HepG2 (cell line): Measurements from ENCODE around the gene PXDC1. TPM values are rescaled to one million over a fixed set of nuclear protein-coding genes. Genes with fewer than 3 reads are reported as not detected.

Experiments used
- ATF5 ChIP-seq: sonication (generic); formaldehyde crosslinking; IDR thresholded peaks from 2 replicates; pipeline ENCODE4 v1.4.0; 2020; ENCODE audit warnings: mild to moderate bottlenecking, low read depth, missing genetic modification reagents
- DMAP1 ChIP-seq: IDR thresholded peaks from 2 replicates; pipeline ENCODE4 v1.6.1; 2016
- E2F2 ChIP-seq: sonication (generic); formaldehyde crosslinking; IDR thresholded peaks from 2 replicates; pipeline ENCODE4 v1.4.0; 2020; ENCODE audit warnings: missing genetic modification reagents, borderline replicate concordance
- FLYWCH1 ChIP-seq: sonication (generic); formaldehyde crosslinking; IDR thresholded peaks from 2 replicates; pipeline ENCODE4 v1.8.1; 2023; ENCODE audit warnings: mild to moderate bottlenecking, missing genetic modification reagents
- GABPB1 ChIP-seq: IDR thresholded peaks from 2 replicates; pipeline ENCODE4 v1.6.1; 2016; ENCODE audit warnings: mild to moderate bottlenecking, missing genetic modification reagents, moderate library complexity, missing compliant biosample characterization
- HDAC1 ChIP-seq: sonication (generic); formaldehyde crosslinking; IDR thresholded peaks from 2 replicates; pipeline ENCODE4 v1.5.1; 2020; ENCODE audit warnings: mild to moderate bottlenecking, missing genetic modification reagents
- HOXA3 ChIP-seq: sonication (generic); formaldehyde crosslinking; IDR thresholded peaks from 2 replicates; pipeline ENCODE4 v1.5.0; 2020; ENCODE audit warnings: missing genetic modification reagents
- KAT2B ChIP-seq: fragments of 150-350 bp; IDR thresholded peaks from 2 replicates; pipeline ENCODE4 v1.6.1; 2014; ENCODE audit warnings: low read depth, low read length, borderline replicate concordance
- PHF5A ChIP-seq: IDR thresholded peaks from one replicate; pipeline ENCODE4 v1.6.1; 2018; ENCODE audit warnings: low read depth, missing genetic modification reagents; ENCODE audit not compliant: unreplicated experiment
- REL ChIP-seq: sonication (generic); formaldehyde crosslinking; conservative IDR thresholded peaks from 2 replicates; pipeline ENCODE4 v1.8.0; 2022; ENCODE audit warnings: mild to moderate bottlenecking, missing genetic modification reagents, moderate library complexity
- REST ChIP-seq, 2 experiments: IDR thresholded peaks; 2 replicates each; pipeline ENCODE4 v1.6.1; 2011 to 2012; ENCODE audit warnings: low read length in 2 of 2, borderline replicate concordance in 1 of 2, low read depth in 1 of 2, mild to moderate bottlenecking in 1 of 2, moderate library complexity in 1 of 2
- SP2 ChIP-seq: sonication (generic); formaldehyde crosslinking; IDR thresholded peaks from 2 replicates; pipeline ENCODE4 v1.5.1; 2020; ENCODE audit warnings: mild to moderate bottlenecking, missing genetic modification reagents
- ZBTB14 ChIP-seq: sonication (generic); formaldehyde crosslinking; IDR thresholded peaks from 2 replicates; pipeline ENCODE4 v1.4.0; 2020; ENCODE audit warnings: missing genetic modification reagents
- ZBTB38 ChIP-seq: sonication (generic); formaldehyde crosslinking; IDR thresholded peaks from 2 replicates; pipeline ENCODE4 v1.5.1; 2020; ENCODE audit warnings: mild to moderate bottlenecking, missing genetic modification reagents
- ZMAT3 ChIP-seq: sonication (generic); formaldehyde crosslinking; conservative IDR thresholded peaks from 2 replicates; pipeline ENCODE4 v1.7.0; 2021; ENCODE audit warnings: missing genetic modification reagents
- ZNF282 ChIP-seq: fragments of 450-650 bp; IDR thresholded peaks from 2 replicates; pipeline ENCODE4 v1.6.1; 2018; ENCODE audit not compliant: partially characterized antibody
- ZNF296 ChIP-seq: sonication (generic); formaldehyde crosslinking; conservative IDR thresholded peaks from 2 replicates; pipeline ENCODE4 v1.5.0; 2020; ENCODE audit warnings: mild to moderate bottlenecking, missing genetic modification reagents
- ZNF333 ChIP-seq: sonication (generic); formaldehyde crosslinking; IDR thresholded peaks from 2 replicates; pipeline ENCODE4 v1.4.0; 2020; ENCODE audit warnings: mild to moderate bottlenecking, missing genetic modification reagents, borderline replicate concordance
- ZNF431 ChIP-seq: sonication (generic); formaldehyde crosslinking; IDR thresholded peaks from 2 replicates; pipeline ENCODE4 v1.9.0; 2022; ENCODE audit warnings: missing genetic modification reagents, low read depth, mild to moderate bottlenecking, borderline replicate concordance
- ZNF496 ChIP-seq: sonication (generic); formaldehyde crosslinking; IDR thresholded peaks from 2 replicates; pipeline ENCODE4 v1.8.1; 2023; ENCODE audit warnings: mild to moderate bottlenecking, moderate library complexity, missing genetic modification reagents; ENCODE audit not compliant: insufficient replicate concordance
- ZNF776 ChIP-seq: sonication (generic); formaldehyde crosslinking; IDR thresholded peaks from 2 replicates; pipeline ENCODE4 v1.4.0; 2020; ENCODE audit warnings: mild to moderate bottlenecking, missing genetic modification reagents
- polyA plus RNA-seq, 8 experiments: library from polyadenylated mRNA; depleted of rRNA in 3 of 8; stranded (reverse) in 7 of 8; unstranded in 1 of 8; fragments of >200 nt; fragmentation: Illumina TruSeq in 4 of 8; extraction: Trizol in 4 of 8; gene quantifications; 2 replicates each; pipeline versions ENCODE4 v1.2.1 to v1.2.3, GENCODE V29; 2011 to 2016; ENCODE audit warnings: low read depth in 4 of 8, missing spikeins in 1 of 8, mixed read lengths in 1 of 8; ENCODE audit not compliant: insufficient read depth in 1 of 8
- total RNA-seq, 5 experiments: library from RNA; depleted of rRNA; stranded (reverse); fragments of >200 nt; fragmentation: Illumina TruSeq; extraction: Trizol; gene quantifications; 2 replicates each; pipeline ENCODE4 v1.2.3, GENCODE V29; 2016; ENCODE audit warnings: low read depth in 1 of 5
- TF ChIP-seq, protein P1 (sequence below): sonication (generic); formaldehyde crosslinking; IDR thresholded peaks from 2 replicates; pipeline ENCODE4 v1.5.0; 2020; ENCODE audit warnings: mild to moderate bottlenecking, missing genetic modification reagents

Gene PXDC1
- total and polyA plus RNA-seq, 2 of the 13 experiments (the other 11 are each of a cell fraction or from before 2014, with no cell fraction given) = 32.4 to 34.7 TPM

DNA sequence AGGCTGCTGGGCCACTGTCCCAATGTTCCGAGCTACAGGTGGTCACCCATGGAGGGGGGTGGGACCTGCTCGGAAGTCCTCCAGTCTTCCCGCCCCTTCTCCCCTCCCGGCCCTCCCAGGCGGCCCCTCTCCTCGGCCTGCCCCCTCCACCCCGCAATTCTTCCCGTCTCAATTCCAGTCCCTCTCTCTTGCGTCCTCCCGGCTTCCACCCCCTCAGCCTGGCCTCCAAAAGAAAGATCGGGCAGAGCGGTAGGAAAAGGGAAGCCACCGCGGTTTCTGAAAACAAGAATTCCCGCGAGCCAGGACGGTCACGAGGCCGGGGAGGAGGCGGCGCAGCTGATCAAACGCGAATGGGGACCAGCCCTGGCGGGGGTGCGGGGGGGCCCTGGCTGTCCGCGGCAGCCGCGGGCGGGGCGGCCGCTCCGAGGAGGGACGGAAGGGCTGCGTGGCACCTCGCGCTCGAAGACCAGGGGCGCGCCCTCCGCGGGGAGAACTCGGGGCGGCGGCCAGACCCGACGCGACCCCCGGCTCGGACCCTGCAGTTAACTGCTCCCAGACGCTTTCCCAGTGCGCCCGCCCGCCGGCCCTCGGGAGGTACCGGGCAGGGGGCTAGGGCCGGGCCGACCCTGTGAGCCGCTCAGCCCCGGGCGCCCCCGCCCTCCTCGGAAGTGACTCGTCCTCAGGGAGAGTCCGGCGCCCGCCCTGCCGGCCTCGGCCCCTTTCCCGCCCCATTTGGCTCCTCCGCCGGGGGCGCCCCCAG, 1.0 kb downstream of the PXDC1 start (continued):
- TF ChIP-seq REST (IDR thresholded peaks at IDR 0.05; ENCODE audit: borderline replicate concordance in 1 of 2, low read depth in 1 of 2, low read length in 2 of 2) = 0 out of 4 replicates have a peak, but pooled peaks of 1 of the 2 experiments have one; percentile 17
- TF ChIP-seq REL (CRISPR knock-in tag) = no peak
- TF ChIP-seq SP2 = no peak
- TF ChIP-seq KAT2B = no peak
- TF ChIP-seq DMAP1 = peak; percentile 69; the same call in 1 of the 2 replicates
- TF ChIP-seq ZNF333 (CRISPR knock-in tag) = no peak
- no peak for TF ChIP-seq ZNF496 (CRISPR knock-in tag)
- peak; percentile 54 for TF ChIP-seq GABPB1 (CRISPR knock-in tag)
- TF ChIP-seq HOXA3 (CRISPR knock-in tag) = peak; percentile 73
- peak; percentile 87; the same call in 1 of the 2 replicates for TF ChIP-seq FLYWCH1 (CRISPR knock-in tag)
- no peak for TF ChIP-seq E2F2 (CRISPR knock-in tag)
- no peak; the same call in none of the 2 replicates for TF ChIP-seq ZMAT3 (CRISPR knock-in tag)
- TF ChIP-seq ZNF296 (CRISPR knock-in tag) = no peak
- no peak for TF ChIP-seq ZNF282
- no peak for TF ChIP-seq ZBTB14
- no peak; the same call in 1 of the 2 replicates for TF ChIP-seq ZNF776 (CRISPR knock-in tag)
- no peak; the same call in 1 of the 2 replicates for TF ChIP-seq ZBTB38
- TF ChIP-seq ZNF431 = no peak; the same call in 1 of the 2 replicates
- TF ChIP-seq, protein P1, sequence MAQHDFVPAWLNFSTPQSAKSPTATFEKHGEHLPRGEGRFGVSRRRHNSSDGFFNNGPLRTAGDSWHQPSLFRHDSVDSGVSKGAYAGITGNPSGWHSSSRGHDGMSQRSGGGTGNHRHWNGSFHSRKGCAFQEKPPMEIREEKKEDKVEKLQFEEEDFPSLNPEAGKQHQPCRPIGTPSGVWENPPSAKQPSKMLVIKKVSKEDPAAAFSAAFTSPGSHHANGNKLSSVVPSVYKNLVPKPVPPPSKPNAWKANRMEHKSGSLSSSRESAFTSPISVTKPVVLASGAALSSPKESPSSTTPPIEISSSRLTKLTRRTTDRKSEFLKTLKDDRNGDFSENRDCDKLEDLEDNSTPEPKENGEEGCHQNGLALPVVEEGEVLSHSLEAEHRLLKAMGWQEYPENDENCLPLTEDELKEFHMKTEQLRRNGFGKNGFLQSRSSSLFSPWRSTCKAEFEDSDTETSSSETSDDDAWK (CRISPR knock-in tag) = no peak
- TF ChIP-seq HDAC1 (CRISPR knock-in tag) = peak; percentile 49
- TF ChIP-seq ATF5 (CRISPR knock-in tag) = no peak; the same call in 1 of the 2 replicates
- no peak for TF ChIP-seq PHF5A (CRISPR knock-in tag)
